H1 (cell line): ENCODE results near the gene GCSAML. TPM values are rescaled to one million over a fixed set of nuclear protein-coding genes. Genes with fewer than 3 reads are reported as not detected.

Experiments used
- HDAC2 ChIP-seq, 2 experiments: fragments of 300-600 bp in 1 of 2; sonication (generic) in 1 of 2; IDR thresholded peaks; 2 replicates each; pipeline ENCODE4 v1.6.1; 2011 to 2012; ENCODE audit warnings: low read depth in 2 of 2, low read length in 2 of 2, mild to moderate bottlenecking in 2 of 2, moderate library complexity in 2 of 2, borderline replicate concordance in 1 of 2, inconsistent platforms in 1 of 2
- KDM1A ChIP-seq: fragments of 200-600, 300-600 bp; sonication (generic); IDR thresholded peaks from 2 replicates; pipeline ENCODE4 v1.7.1; 2016; ENCODE audit warnings: mild to moderate bottlenecking, low read length, borderline replicate concordance
- NANOG ChIP-seq: IDR thresholded peaks from 2 replicates; pipeline ENCODE4 v1.6.1; 2011; ENCODE audit warnings: low read length, low read depth, mild to moderate bottlenecking, inconsistent platforms; ENCODE audit not compliant: insufficient read depth, poor library complexity, severe bottlenecking
- POLR2AphosphoS5 ChIP-seq: IDR thresholded peaks from 2 replicates; pipeline ENCODE4 v1.6.1; 2011; ENCODE audit warnings: low read depth, low read length
- polyA plus RNA-seq, 7 experiments: library from polyadenylated mRNA; depleted of rRNA in 3 of 7; stranded (reverse) in 5 of 7; unstranded in 2 of 7; fragments of >200 nt in 5 of 7; fragments of 200-250 nt in 2 of 7; gene quantifications; 1 replicate in 5 of 7; 2 replicates in 1 of 7; 4 replicates in 1 of 7; pipeline versions ENCODE4 v1.2.1 to v1.2.3, GENCODE V29; 2011 to 2013; ENCODE audit warnings: missing spikeins in 2 of 7, mixed read lengths in 2 of 7
- total RNA-seq: library from RNA; stranded (reverse); fragmentation: NEBNext Ultra II Directional; extraction: Animal tissue kit (Norgen Biotek cat#: 25700); gene quantifications from 2 replicates; pipeline ENCODE4 v1.2.1, GENCODE V29; 2021
- TF ChIP-seq, protein P1 (sequence below): IDR thresholded peaks from 2 replicates; pipeline ENCODE4 v1.6.1; 2012; ENCODE audit warnings: low read length, inconsistent platforms

The GCSAML gene
- total and polyA plus RNA-seq, 2 of the 8 experiments (the other 6 are each of a cell fraction or from before 2014, with no cell fraction given), result not detected

- TF ChIP-seq, protein P1, sequence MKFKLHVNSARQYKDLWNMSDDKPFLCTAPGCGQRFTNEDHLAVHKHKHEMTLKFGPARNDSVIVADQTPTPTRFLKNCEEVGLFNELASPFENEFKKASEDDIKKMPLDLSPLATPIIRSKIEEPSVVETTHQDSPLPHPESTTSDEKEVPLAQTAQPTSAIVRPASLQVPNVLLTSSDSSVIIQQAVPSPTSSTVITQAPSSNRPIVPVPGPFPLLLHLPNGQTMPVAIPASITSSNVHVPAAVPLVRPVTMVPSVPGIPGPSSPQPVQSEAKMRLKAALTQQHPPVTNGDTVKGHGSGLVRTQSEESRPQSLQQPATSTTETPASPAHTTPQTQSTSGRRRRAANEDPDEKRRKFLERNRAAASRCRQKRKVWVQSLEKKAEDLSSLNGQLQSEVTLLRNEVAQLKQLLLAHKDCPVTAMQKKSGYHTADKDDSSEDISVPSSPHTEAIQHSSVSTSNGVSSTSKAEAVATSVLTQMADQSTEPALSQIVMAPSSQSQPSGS, result no peak
- TF ChIP-seq NANOG, result no peak
- TF ChIP-seq KDM1A, result no peak
- no peak for TF ChIP-seq HDAC2 (IDR thresholded peaks at IDR 0.05; ENCODE audit: borderline replicate concordance in 1 of 2, low read depth in 2 of 2, low read length in 2 of 2)
- no peak for TF ChIP-seq POLR2AphosphoS5
Observed at GRCh38 chr1:247536340-247536739, 12.6 kb upstream of the GCSAML start, which contains the start of gene OR2C3 (continued).
